ENCODE results near the gene ZNF219.

ZNF219 gene

DNA sequence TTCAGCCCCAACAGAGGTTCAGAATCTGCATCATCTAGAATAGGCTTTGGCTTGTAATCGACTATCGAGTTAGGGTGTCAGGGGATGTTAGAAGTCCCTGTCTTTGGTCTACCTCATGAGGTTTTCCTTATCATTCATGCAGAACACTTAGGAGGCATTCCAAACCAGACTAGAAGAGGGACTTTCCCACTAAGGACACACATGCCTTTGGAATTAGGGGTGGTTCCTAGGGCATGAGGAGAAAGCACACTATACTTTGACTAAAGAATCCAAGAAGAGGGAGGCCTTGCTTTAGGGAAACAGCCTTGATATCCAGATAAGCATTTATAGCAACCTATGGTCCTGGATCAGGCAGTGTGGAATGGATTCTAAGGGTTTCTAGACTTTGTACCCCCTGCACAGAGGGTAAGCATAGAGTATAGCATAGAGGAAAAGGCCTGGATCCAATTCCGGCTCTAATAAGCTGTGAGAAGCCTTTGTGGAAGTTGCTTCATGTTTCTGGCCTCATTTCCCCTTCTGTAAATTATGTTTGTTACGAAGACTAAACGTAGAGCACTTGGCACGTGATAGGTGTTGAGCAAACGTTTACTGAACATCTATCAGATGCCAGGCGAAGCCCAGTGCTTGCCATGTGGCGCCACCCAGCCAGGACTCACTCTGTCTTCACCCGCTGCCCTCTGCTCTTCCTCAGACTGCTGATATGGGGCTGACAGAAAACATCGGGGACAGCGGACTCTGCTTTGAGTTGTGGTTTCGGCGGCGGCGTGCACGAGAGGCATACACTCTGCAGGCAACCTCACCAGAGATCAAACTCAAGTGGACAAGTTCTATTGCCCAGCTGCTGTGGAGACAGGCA lies 13.2 kb downstream of the ZNF219 start:
- no peak for DNase-seq

DNA sequence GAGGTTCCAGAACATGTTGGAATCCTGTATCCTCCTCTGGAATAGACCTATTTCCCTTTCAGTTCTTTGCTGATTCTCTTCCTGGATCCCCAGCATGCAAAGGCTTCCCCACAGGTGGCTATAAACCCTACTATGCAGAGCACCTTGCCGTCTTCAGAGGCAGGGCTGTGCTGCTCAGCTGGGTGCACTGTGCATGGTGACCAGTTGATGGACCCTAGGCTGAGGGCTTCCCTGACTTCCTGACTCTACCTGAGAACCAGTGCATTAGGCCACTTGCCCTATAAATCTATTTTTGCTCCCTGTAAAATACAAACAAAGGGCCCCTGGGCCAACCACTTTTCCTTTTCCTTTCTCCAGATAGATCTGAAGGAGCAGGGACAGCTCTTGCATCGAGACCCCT lies 14.1 kb downstream of the ZNF219 start:
- no peak for DNase-seq

DNA sequence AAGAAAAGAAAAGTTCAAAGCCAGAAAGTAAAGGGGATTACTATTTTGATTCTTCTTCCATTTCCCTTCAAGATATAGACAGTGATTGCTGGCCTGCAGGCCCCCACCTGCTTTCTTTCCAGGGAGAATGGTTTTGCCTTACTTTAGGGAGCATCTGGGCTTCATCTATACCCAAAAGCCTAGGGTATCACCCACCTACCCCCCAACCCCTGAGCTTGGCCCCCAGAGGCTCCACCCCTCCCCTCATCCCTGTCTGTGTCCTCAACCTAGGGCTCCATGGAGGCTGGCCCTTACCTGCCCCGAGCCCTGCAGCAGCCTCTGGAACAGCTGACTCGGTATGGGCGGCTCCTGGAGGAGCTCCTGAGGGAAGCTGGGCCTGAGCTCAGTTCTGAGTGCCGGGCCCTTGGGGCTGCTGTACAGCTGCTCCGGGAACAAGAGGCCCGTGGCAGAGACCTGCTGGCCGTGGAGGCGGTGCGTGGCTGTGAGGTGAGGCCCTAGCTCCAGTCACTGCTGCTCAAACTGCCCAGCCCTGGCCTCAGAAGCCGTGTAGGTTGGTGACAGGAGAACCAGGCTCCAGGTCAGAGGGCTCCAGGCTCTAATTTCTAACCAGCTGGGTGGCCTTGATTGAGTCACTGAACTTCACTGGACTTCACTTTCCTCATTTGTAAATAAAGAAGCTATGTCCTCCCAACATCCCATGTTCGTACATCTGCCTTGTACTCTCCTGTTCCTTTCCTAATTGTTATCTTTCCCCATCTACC lies 14.7 kb downstream of the ZNF219 start:
- no peak for DNase-seq

DNA sequence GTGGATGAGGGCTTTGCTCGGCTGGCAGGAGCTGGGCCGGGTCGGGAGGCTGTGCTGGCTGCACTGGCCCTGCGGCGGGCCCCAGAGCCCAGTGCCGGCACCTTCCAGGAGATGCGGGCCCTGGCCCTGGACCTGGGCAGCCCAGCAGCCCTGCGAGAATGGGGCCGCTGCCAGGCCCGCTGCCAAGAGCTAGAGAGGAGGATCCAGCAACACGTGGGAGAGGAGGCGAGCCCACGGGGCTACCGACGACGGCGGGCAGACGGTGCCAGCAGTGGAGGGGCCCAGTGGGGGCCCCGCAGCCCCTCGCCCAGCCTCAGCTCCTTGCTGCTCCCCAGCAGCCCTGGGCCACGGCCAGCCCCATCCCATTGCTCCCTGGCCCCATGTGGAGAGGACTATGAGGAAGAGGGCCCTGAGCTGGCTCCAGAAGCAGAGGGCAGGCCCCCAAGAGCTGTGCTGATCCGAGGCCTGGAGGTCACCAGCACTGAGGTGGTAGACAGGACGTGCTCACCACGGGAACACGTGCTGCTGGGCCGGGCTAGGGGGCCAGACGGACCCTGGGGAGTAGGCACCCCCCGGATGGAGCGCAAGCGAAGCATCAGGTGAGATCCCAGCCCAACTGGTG lies 16.8 kb downstream of the ZNF219 start:
- DNase-seq = no peak

DNA sequence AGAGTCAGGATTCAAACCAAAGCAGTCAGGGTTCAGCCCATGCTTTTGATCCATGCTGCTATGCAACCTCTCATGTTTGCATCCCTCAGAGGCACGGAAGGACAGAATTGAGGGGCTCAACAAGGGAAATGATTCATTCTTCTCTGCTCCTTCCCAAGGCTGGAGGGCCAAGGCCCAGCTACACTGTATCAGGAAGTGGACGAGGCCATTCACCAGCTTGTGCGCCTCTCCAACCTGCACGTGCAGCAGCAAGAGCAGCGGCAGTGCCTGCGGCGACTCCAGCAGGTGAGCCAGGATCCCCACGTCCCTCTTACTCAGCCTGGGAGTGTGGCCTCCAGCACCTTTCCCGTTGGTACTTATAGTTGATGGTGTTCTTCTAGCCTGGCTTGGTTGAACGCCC lies 19.7 kb downstream of the ZNF219 start:
- no peak for DNase-seq

DNA sequence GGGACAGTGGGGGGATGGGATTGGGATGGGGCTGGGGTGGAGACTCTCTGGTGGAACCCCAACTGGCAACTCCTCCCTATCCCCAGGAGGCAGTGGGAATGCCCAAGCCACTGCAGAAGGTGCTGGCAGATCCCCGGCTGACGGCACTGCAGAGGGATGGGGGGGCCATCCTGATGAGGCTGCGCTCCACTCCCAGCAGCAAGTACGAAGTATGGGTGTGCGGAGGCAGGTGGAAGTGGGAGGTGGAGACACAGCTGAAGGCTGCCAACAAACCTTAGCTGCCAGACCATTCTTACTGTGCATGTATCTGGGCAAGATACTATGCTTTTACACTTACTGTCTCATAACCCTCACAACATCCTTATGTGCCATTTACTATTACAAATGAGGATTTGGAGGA lies 20.2 kb downstream of the ZNF219 start:
- no peak for DNase-seq

DNA sequence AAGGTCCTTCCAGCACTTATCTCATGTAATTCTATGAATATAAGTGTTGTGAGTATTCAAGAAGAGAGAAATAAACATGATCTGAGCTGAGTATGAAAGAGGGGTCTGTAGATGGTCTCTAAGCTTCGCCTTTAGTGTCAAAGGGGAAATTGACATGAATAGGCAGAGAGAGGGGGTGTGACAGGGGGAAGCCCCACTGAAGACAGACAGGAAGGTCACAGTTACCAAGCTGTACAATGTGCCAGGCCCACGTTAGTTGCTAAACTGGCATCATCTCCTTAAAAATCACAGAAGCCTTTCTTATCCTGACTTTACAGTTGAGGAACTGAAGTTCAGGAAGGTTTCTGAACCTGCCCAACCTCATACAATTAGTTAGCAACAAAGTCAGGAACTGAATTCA lies 20.8 kb downstream of the ZNF219 start:
- no peak for DNase-seq

DNA sequence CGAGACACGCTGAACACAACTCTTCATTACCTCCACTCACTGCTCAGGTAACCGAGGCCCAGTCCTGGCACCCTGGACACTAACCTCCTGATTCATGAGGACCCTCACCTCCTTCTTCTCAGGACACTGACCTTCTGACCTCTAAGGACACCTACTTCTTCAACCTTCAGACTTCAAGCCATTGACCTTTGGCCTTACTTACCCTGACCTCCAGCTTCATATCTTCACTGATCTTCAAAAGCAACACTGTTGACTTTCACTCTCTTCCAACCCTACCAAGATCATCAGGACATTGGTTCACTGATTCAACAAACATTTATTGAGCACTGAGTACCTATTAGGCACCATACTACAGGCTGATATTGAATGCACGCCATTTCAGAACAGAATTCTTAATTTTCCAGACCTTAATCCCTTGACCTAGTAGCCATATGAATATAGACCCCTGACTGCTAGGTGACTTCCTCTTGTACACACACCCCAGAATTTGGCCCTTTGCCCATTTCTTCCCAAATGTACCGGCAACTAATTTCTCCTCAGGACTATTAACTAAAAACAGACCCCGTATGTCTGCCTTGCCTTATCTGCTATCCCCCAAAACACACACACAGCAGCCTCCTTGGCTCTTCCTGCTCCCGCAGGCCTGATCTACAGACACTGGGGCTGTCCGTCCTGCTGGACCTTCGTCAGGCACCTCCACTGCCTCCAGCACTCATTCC lies 22.6 kb downstream of the ZNF219 start:
- DNase-seq = no peak

DNA sequence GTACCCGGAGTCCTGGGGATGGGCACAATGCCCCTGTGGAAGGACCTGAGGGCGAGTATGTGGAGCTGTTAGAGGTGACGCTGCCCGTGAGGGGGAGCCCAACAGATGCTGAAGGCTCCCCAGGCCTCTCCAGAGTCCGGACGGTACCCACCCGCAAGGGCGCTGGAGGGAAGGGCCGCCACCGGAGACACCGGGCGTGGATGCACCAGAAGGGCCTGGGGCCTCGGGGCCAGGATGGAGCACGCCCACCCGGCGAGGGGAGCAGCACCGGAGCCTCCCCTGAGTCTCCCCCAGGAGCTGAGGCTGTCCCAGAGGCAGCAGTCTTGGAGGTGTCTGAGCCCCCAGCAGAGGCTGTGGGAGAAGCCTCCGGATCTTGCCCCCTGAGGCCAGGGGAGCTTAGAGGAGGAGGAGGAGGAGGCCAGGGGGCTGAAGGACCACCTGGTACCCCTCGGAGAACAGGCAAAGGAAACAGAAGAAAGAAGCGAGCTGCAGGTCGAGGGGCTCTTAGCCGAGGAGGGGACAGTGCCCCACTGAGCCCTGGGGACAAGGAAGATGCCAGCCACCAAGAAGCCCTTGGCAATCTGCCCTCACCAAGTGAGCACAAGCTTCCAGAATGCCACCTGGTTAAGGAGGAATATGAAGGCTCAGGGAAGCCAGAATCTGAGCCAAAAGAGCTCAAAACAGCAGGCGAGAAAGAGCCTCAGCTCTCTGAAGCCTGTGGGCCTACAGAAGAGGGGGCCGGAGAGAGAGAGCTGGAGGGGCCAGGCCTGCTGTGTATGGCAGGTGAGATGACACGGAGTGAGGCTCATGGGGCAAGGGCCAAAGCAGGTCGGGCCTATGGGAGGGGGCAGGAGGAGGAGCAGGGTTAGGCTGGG lies 23.8 kb downstream of the ZNF219 start:
- DNase-seq = no peak

DNA sequence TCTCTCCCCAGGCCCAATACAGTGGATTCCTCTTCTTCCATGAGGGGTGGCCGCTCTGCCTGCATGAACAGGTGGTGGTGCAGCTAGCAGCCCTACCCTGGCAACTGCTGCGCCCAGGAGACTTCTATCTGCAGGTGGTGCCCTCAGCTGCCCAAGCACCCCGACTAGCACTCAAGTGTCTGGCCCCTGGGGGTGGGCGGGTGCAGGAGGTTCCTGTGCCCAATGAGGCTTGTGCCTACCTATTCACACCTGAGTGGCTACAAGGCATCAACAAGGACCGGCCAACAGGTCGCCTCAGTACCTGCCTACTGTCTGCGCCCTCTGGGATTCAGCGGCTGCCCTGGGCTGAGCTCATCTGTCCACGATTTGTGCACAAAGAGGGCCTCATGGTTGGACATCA lies 24.5 kb downstream of the ZNF219 start:
- DNase-seq = no peak

DNA sequence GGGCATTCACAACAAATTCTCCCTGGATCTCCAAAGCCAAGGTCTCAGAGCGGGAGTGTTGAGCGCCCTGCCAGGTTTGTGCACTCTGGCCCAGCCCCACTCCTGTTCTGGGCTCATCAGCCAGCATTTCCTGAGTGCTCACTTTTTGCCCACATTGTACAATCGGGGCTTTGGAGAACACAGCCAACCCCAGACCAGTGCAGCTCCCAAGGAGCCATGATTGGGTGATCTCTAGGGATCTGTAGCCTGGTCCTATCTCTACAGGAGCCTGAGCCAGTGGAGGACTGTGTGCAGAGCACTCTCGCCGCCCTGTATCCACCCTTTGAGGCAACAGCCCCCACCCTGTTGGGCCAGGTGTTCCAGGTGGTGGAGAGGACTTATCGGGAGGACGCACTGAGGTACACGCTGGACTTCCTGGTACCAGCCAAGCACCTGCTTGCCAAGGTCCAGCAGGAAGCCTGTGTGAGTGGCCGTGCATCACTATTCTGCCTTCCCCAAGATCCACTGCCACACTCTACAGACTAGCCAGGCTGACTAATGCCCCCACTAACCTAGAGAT lies 25.6 kb downstream of the ZNF219 start:
- DNase-seq = no peak

DNA sequence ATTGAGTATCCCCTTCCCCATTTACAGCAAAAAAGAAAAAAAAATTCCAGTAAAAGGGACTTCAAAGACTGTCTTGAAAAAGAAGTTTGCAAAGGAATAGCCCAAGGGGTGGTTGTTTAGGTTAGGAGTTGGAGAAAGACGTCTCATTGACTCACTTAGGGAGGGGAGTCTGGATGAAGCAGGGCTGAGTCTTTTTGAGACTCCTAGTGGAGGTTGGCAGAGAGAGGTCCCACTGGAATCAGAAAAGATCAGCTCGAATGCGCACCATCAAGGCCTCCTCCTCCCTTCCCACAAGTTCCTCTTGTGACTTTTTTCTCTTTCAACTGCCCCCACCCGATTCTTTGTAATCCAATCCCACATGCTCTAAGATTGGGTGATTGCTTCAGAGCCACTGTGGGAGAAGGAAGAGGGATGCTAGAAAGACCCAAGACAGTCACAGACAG lies 26.4 kb downstream of the ZNF219 start:
- no peak for DNase-seq

DNA sequence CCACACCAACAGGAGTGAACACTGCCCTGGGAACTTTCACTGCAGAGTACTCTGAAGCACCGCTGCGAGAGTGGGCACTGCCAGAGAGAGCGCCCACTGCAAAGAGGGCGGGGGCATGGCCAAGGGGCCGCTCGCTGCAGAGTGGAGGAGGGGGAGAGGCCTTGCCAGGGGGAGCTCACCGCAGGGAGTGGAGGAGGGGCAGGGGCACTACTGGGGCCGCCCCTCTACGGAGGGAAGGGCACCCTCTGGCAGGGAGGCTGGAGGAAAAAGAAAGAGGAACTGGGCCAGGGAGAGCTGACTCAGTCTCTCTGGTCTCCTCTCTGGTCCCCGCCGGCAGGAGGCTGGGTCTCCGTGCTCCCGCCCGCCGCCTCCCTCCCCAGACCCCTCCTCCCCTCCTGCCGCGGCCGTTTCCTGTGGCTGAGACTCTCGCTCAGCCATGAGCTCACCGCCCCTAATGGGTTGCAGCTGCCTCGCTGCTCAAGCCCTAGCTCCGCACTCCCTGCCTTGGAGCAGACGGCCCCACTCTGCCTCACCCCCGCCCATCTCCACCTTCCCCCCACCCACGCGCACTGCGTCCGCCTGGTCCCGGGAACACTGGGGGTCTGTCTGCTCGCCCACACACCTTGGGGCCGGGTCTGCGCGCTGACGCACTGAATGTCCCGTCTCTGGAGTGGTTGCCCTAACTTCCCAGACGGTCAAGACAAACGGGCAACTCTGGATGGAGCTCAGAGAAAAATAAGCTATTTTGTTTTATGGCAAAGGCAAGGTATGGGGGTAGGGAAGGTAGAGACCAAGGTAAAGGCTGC lies 27.0 kb downstream of the ZNF219 start:
- DNase-seq = peak; percentile 87

DNA sequence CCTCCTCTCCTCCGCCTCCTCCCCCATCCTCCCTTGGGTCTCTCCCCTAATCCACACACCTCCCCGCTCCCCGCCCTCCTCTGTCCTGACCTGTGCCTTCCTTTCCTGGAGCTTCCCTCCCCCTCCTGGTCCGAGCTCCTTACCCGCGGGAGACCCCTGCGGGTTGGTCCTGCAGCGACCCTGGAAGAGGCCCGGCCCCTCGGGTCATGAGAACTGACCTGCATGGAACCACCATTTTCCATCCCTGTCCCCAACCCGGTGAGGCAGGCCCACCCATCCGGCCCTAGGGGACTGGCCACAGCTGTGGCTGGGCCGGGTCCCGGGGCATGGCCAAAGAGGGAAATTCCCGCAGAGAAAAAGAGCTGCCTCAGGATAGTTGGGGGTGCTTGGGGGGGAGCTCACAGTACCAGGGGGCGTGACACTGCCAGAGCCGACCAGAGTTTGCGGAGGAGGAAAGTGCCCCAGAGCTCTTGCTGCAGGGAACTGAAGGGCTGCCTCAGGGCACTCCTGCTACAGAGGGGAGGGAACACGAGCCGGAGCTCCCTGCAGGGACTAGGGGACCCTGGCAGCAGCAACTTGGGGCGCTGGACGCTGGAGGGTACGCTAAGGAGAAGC lies 27.7 kb downstream of the ZNF219 start:
- no peak for DNase-seq

DNA sequence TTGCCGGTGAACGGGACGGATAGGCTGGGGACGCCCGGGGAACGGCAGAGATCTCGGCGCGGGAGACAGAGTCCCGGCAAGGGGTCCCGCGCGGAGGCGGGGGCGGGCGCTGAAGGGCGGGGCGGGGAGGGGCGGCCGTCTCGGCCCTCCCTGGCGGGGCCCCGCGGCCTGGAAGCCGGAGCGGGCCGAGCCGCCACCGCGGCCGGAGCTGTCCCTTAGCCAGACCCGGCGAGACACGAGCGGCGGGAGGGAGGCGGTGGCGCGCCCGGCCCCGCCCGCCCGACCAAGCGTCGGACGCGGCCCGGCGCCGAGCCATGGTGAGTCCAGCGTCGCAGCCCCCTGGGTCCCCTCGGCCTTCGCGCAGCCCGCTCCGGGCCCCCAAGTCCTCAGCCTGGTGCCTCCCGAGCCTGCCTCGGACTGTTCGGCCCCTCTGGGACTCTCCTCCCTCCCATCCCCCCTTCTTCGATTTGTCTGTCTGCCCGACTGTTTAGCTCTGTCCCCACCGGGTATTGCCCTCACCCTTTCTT lies 28.3 kb downstream of the ZNF219 start, which contains the start of gene ARHGEF40:
Gene ARHGEF40, plus strand, starts transcription at position 222 of the 527 bp plus-strand sequence. Its CDS starts 93 bp downstream, at position 315.
- DNase-seq = no peak

DNA sequence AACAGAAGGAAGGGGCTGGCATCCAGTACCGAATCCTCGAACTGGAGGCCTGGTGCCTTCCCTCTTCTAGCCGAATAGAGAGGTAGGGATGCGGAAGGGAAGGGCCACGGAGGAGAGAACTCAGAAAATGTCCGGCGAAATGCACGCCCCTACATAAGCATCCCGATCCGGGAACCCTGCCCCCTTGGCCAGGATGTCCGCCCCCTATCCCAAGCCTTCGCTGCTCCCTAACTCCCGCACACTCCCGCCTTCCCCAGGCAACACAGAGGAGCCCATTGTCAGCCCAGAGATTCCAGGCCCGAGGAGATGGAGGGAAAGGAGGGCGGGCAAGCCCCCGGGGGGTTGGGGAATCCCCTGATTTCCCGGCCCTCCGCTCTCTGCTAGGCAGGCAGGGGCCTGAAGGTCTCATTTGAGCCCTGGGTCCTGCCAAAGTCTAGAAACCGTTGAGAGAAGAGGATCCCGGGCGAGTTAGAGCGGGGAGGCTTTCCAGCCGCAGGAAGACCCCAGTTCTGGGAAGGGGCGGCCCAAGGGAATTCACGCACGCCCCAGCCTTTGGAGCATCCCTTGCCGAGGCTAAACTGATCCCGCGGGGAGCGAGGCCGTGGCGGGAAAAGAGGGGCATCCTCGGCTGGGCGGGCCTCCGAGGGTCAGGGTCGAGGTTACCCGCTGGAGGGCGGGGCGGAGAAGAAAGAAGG lies 28.9 kb downstream of the ZNF219 start:
- DNase-seq = no peak

DNA sequence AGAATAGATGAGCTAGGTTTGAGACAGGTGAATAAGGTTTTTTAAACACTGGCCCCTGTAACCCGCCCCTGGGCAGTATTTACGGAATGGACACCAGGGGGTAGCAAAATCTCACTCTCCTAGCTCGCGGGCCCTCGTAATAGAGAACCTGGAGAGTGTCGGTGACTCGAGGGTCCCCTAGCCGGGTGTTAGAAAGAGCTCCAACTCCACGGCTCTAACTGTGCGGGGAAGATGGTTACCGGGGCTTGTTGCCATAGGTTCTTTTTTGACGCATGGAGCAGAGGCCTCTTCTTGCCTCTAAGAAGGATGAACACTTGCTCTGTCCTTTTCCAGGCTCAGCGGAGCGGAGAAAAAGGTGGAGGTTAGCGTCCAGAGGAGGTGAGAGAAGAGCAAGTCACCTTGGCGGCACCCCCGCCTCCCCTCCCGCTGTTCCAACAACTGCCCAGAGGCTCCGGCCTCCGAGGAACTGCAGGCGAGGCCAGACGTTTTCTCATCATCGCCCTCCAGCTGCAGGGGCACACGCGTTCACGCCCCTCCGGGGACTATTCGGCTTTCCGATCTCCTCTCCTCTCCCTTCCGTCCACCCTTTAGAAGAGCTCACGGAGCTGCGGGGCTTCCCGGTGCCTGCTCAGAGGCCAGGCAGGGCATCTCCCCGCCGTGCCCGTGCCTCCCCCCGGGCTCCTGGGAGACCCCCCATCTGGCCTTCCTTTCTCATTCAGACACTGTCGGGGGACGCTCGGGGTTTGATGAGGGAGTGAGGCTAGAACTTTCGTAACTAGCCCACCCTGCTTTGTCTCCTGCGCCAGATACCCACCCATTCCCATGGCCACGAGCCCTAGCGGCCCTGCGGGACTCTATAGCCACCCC lies 29.7 kb downstream of the ZNF219 start:
- DNase-seq = peak; percentile 71

DNA sequence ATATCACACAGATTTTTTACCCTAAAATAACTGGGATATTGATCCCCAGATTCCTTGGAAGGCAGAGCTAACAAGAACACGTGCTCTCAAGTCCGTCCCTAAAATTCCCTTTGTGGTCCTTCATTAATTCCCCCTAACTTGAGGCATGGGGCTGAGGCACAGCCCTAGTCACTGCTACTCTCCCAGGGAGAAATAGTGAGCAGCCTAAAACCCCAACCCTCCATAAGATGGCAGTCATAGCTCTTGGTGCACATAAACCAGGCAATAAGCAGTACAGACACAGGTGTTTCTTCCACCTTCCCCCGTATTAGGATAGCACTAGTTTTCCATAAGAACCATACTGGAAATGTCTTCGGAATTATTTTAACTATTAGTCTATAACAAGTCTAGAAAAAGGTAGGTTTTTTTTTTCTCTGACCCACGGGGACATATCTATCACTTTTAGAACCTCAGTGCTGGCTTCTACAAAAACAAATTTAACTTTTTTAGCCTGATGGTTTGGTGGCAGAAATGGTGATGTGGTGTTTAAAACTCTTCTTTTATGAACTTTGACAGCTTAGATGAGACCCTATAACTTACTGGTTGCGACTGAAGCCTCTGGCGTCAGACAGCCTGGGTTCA lies 31.5 kb downstream of the ZNF219 start:
- DNase-seq = peak; percentile 21
